Ammon's horn (tissue), 1 donor: ENCODE data around the gene CD163.
"Not testable (repeated sequence)": the region's sequence is repeated elsewhere in the genome, so short reads cannot be mapped to it uniquely, and the experiment has no call there.

Experiments
- DNase-seq: peaks from one replicate; pipeline ENCODE4 v3.0.0-alpha.2; 2016; ENCODE audit warnings: low spot score

The CD163 gene

GRCh38 chr12:7503686-7504415 lies at the start of gene CD163:
Gene CD163, minus strand, starts transcription at chr12:7503777. Its CDS starts 87 bp downstream, at chr12:7503690.
- DNase-seq = no peak

GRCh38 chr12:7542813-7543212 lies 39.2 kb upstream of the CD163 start:
- peak; percentile 35 for DNase-seq

- DNase-seq = no peak
These were observed 38.5 kb upstream of the CD163 start for GRCh38 chr12:7542046-7542445.

- DNase-seq = no peak
These were observed 10.8 kb upstream of the CD163 start for GRCh38 chr12:7514416-7514815.

- DNase-seq = peak; percentile 2
These were observed 9.0 kb upstream of the CD163 start for GRCh38 chr12:7512553-7512952.

- DNase-seq = not testable (repeated sequence)
These were observed 6.4 kb upstream of the CD163 start for GRCh38 chr12:7509793-7510470.

- no peak for DNase-seq
These were observed 965 bp downstream of the CD163 start for GRCh38 chr12:7502612-7503011.

- peak; percentile 5 for DNase-seq
These were observed 2.5 kb downstream of the CD163 start for GRCh38 chr12:7501031-7501588.

- no peak for DNase-seq
These were observed 3.9 kb downstream of the CD163 start for GRCh38 chr12:7499636-7500035.

GRCh38 chr12:7498809-7499208 lies 4.8 kb downstream of the CD163 start:
- DNase-seq = peak; percentile 63

GRCh38 chr12:7497661-7498060 lies 5.9 kb downstream of the CD163 start:
- DNase-seq = no peak

GRCh38 chr12:7496451-7496850 lies 7.1 kb downstream of the CD163 start:
- DNase-seq = no peak

GRCh38 chr12:7495136-7495535 lies 8.4 kb downstream of the CD163 start:
- DNase-seq = no peak

- no peak for DNase-seq
These were observed 10.6 kb downstream of the CD163 start for GRCh38 chr12:7493006-7493405.

GRCh38 chr12:7486512-7486911 lies 17.1 kb downstream of the CD163 start:
- no peak for DNase-seq

- DNase-seq = no peak
These were observed 18.5 kb downstream of the CD163 start for GRCh38 chr12:7485095-7485494.

GRCh38 chr12:7483343-7483742 lies 20.2 kb downstream of the CD163 start:
- DNase-seq = no peak

GRCh38 chr12:7479771-7480170 lies 23.8 kb downstream of the CD163 start:
- DNase-seq = no peak

GRCh38 chr12:7472060-7472459 lies 31.5 kb downstream of the CD163 start:
- DNase-seq = no peak

- DNase-seq = peak; percentile 37
These were observed 43.0 kb downstream of the CD163 start for GRCh38 chr12:7460375-7461259.

GRCh38 chr12:7459973-7460372 lies 43.6 kb downstream of the CD163 start:
- DNase-seq = no peak

- no peak for DNase-seq
These were observed 51.8 kb downstream of the CD163 start for GRCh38 chr12:7451756-7452155.
